Ovary (tissue), 9 donors: ENCODE data around the gene FAR1. TPM values are rescaled to one million over a fixed set of nuclear protein-coding genes. Genes with fewer than 3 reads are reported as not detected.

ENCODE experiments used
- DNase-seq, 5 donors: peaks; one replicate each; pipeline ENCODE4 v3.0.0-alpha.2; 2019 to 2020
- H3K27ac ChIP-seq, 2 donors: fragments of 200-600 bp; one replicate each; pipeline versions ENCODE4 v1.5.1 to v1.8.0; 2019 to 2022
- H3K27me3 ChIP-seq: fragments of 200-600 bp; one replicate; pipeline ENCODE4 v1.8.0; 2022
- H3K36me3 ChIP-seq: fragments of 200-600 bp; sonication (generic); one replicate; pipeline ENCODE4 v1.5.1; 2019
- H3K4me1 ChIP-seq: one replicate; pipeline ENCODE4 v1.8.1; 2013; ENCODE audit warnings: mild to moderate bottlenecking, moderate library complexity; ENCODE audit not compliant: insufficient read depth
- H3K4me3 ChIP-seq: fragments of 200-600 bp; sonication (generic); one replicate; pipeline ENCODE4 v1.5.1; 2017
- H3K9me3 ChIP-seq, 2 donors: fragments of 200-600 bp in 1 of 2; sonication (generic) in 1 of 2; one replicate each; pipeline versions ENCODE4 v1.5.1 to v1.8.1; 2013 to 2019; ENCODE audit warnings: mild to moderate bottlenecking in 1 of 2, moderate library complexity in 1 of 2
- CTCF ChIP-seq, 3 donors: fragments of 450-650 bp in 2 of 3; fragments of 200-600 bp in 1 of 3; IDR thresholded peaks; one replicate each; pipeline versions ENCODE4 v1.5.1 to v1.8.0; 2016 to 2022; ENCODE audit warnings: antibody characterized with exemption in 3 of 3, mild to moderate bottlenecking in 1 of 3
- EP300 ChIP-seq: sonication (generic); formaldehyde crosslinking; IDR thresholded peaks from one replicate; pipeline ENCODE4 v1.6.1; 2017; ENCODE audit warnings: antibody characterized with exemption
- POLR2A ChIP-seq: fragments of 450-650 bp; IDR thresholded peaks from one replicate; pipeline ENCODE4 v1.6.1; 2017; ENCODE audit warnings: antibody characterized with exemption, mild to moderate bottlenecking, moderate library complexity
- WGBS, 3 donors: extraction: QIAGEN DNeasy Blood & Tissue Kit in 1 of 3; methylation state at CpG; one replicate each; pipeline versions ENCODE4 v1.1.5 to v1.1.7; 2013 to 2017; 5-methylcytosine and 5-hydroxymethylcytosine counted together
- intact Hi-C, 4 donors: fragments of 100-400 bp; cut with DNase I; formaldehyde crosslinking; loops; one replicate each; pipeline versions ENCODE4 v1.11.0 to v1.15.1; 2022 to 2023
- polyA plus RNA-seq, 2 donors: library from polyadenylated mRNA; stranded (reverse); fragments of 200-250 nt in 1 of 2; fragments of 350-450 nt in 1 of 2; fragmentation: Illumina TruSeq in 1 of 2; extraction: RNeasy Lipid Tissue Mini Kit (QIAGEN cat#74804) in 1 of 2; gene quantifications; one replicate each; pipeline ENCODE4 v1.2.3, GENCODE V29; 2013 to 2014
- total RNA-seq, 7 donors: library from RNA; depleted of rRNA in 2 of 7; stranded (reverse); fragments of >200 nt in 2 of 7; fragmentation: NEBNext Ultra II Directional in 3 of 7; extraction: Animal tissue kit (Norgen Biotek cat#: 25700) in 3 of 7; gene quantifications; one replicate each; pipeline versions ENCODE4 v1.1.0 to v1.2.4, GENCODE V29; 2016 to 2023
- donor health status: DM: no; HTN: no; CAD: no; lungs with moderate emphysema.
- donor health status: DM: no; HTN: no; CAD: no.
- donor health status: Bipolar disorder and iron deficiency.
- donor health status: DM: yes; HTN: yes; CAD: no.
- donor health status: DM: no; HTN: no; CAD: no.
- donor health status: DM: yes; HTN: yes; CAD: no.

Gene FAR1
- total and polyA plus RNA-seq, 9 donors: 14.2 to 52.1 (median 39.5) TPM

DNA sequence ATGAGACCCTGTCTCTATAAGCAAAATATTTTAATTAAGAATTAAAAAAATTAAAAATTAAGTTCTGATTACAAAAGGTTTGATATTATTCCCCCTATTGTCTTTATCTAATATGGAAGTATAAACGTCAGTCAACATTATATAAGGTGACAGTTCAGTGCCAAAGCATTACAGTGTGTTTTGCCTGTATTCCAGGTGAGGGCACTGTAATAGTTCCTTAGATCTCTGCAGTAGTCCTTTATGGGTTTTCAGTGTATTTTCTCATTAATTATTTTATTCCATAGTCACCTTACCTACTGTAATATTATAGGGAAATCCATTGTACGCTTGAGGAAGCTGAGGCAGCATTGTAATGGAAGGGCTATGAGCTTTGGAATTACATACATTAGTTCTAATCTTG is 33.0 kb downstream of the FAR1 start:
- H3K27ac ChIP-seq: no peak overlapping the region
- no peak for DNase-seq
- H3K9me3 ChIP-seq: no peaks in the 10 kb centered on the region
- no peak for TF ChIP-seq POLR2A
- H3K36me3 ChIP-seq: no peaks in the 10 kb centered on the region
- no peak overlapping the region for H3K4me3 ChIP-seq
- no peaks in the 10 kb centered on the region for H3K4me1 ChIP-seq
- H3K27me3 ChIP-seq: no peaks in the 10 kb centered on the region
- intact Hi-C loops: no loop called here
- 83 to 88% (median 85%) methylated on average over 2 of the region's 2 CpGs for WGBS, 3 donors

DNA sequence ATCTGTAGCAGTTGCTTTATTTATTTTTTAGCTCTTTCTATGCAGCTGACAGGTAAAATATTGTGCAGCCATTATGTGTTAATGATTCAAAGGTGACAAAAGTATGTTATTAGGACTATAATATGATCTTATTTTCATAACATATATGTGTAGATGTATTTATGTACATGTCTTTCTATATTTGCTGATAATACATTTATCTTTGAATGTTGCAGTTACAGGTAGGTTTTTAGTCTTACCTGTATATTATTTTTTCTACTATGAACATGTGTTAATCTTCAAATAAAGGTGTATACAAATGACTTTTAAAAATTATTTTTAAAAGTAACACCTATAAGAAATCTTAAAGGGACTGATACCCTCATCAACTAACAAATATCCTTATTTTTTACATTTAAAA is 33.6 kb downstream of the FAR1 start:
- TF ChIP-seq CTCF (IDR thresholded peaks at IDR 0.05) (no peak), EP300 (no peak), POLR2A (no peak)

DNA sequence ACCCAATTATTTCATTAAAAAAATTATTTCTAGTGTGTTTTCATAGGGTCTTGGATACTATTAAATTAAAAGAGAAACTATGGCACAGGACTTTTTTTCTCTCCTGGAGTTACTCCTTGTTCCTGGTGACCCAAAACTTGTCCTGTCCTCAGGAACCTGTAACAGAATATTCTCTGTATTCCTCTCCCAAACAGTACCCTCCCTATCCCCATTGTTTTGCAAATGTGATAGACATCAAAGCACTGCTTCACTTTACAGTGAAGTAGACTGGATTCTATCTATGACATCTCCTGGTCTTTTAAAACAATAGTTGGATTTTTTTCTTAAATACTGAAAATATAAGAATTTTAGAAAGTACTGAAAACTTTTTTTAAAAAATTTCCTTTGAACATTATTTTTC is 37.2 kb downstream of the FAR1 start:
- Histone ChIP-seq H3K27ac (no peak overlapping the region), H3K4me1 (no peaks in the 10 kb centered on the region), H3K27me3 (no peaks in the 10 kb centered on the region), H3K9me3 (no peaks in the 10 kb centered on the region), H3K36me3 (no peaks in the 10 kb centered on the region), H3K4me3 (no peak overlapping the region)
- intact Hi-C loops: no loop called here
- TF ChIP-seq EP300 (no peak), POLR2A (no peak), CTCF (IDR thresholded peaks at IDR 0.05) (no peak)
- DNase-seq: no peak

More for the DNA sequence above, 33.6 kb downstream of the FAR1 start:
- Histone ChIP-seq H3K27ac (no peak overlapping the region), H3K4me1 (no peaks in the 10 kb centered on the region), H3K4me3 (no peak overlapping the region), H3K9me3 (no peaks in the 10 kb centered on the region), H3K36me3 (no peaks in the 10 kb centered on the region), H3K27me3 (no peaks in the 10 kb centered on the region)
- intact Hi-C loops: no loop called here
- DNase-seq: no peak

GRCh38 chr11:13713982-13714381 is 45.5 kb downstream of the FAR1 start:
- Histone ChIP-seq H3K4me3 (no peak overlapping the region), H3K4me1 (no peaks in the 10 kb centered on the region), H3K27ac (no peak overlapping the region), H3K27me3 (no peaks in the 10 kb centered on the region), H3K36me3 (no peaks in the 10 kb centered on the region), H3K9me3 (no peaks in the 10 kb centered on the region)
- WGBS, 3 donors: 95 to 98% (median 97%) methylated on average over 2 of the region's 2 CpGs
- DNase-seq: no peak
- intact Hi-C loops: no loop called here
- TF ChIP-seq POLR2A (no peak), CTCF (IDR thresholded peaks at IDR 0.05) (no peak), EP300 (no peak)

DNA sequence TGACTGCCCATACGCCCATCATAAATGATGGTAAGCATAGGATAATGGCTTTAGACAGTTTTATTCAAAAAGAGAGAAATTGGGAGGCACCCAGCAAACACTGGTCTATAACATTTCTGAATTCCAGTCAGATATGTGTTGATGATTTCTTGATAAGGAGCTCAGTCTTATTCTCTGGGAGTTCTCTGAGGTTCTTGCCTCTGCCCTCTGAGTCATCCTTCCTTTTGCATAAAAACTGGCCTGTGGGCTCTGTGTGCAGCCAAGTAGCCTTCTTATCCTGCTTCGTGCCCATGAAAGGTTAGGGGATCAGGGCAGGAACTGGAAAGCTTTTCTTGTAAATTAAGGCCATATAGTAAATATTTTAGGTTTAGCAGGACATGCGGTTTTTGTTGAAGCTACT is 48.9 kb downstream of the FAR1 start:
- Histone ChIP-seq H3K36me3 (no peaks in the 10 kb centered on the region), H3K4me1 (no peaks in the 10 kb centered on the region), H3K9me3 (no peaks in the 10 kb centered on the region), H3K27ac (no peak overlapping the region), H3K27me3 (no peaks in the 10 kb centered on the region), H3K4me3 (no peak overlapping the region)
- 64 to 67% (median 66%) methylated on average over 3 of the region's 3 CpGs for WGBS, 3 donors
- no peak for DNase-seq
- TF ChIP-seq POLR2A (no peak), EP300 (no peak), CTCF (IDR thresholded peaks at IDR 0.05) (no peak)
- intact Hi-C loops: no loop called here
